ENCODE measurements around the gene KCND1.
"Not testable (repeated sequence)": the region's sequence is repeated elsewhere in the genome, so short reads cannot be mapped to it uniquely, and the experiment has no call there.

Gene KCND1
- 2.8 reads per million, percentile 9 among the genes with 10 or more reads in this experiment for total RNA-seq

DNA sequence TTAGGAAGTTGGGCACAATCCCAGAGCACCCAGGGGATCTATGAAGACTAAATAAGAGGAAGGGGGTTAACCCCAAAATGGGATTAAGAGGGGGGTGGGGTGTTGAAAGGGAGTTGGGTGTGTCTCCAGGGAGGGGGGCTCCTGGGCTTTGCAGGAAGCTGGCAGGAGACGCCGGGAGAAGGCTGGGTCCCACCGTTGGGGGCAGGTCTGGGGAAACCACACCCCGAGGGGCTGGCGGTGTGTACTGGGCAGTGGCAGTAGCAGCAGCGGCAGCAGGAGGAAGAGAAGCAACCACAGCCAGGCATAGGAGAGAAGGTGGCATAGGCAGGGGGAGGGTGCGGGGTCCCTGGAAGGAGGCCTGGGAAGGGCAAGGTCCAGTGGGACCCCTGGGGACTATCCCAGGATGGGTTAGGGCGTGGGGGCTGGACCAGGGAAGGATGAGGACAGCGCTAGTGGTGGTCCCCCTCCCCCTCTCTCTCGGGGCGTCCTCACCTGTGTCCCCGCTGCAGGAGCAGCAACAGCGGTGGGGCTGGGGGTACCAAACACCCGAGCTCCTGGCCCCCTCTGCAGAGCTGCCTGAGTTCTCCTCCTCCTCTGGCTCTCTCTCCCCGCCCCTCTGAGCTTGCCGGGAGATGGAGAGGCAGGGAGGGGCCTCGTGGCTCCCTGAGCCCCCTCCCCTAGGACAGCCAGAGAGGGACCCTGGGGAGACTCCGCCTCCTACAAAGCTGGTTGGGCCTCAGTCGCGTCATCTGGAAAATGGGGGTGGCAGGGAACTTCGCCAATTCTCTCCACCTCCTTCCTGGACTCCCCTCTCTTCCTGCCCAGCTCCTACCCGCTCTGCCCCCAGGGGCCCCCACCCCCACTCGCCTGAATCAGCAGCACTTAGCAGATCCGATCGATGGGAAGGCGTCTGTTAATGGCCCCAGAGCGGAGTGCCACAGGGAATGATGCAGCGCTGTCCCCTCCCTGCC lies at the start of gene KCND1:
Gene KCND1, minus strand, starts transcription at position 596 of the 971 bp plus-strand sequence. CDS start 1,573 bp downstream, outside the sequence.
- DNase-seq = no peak

DNA sequence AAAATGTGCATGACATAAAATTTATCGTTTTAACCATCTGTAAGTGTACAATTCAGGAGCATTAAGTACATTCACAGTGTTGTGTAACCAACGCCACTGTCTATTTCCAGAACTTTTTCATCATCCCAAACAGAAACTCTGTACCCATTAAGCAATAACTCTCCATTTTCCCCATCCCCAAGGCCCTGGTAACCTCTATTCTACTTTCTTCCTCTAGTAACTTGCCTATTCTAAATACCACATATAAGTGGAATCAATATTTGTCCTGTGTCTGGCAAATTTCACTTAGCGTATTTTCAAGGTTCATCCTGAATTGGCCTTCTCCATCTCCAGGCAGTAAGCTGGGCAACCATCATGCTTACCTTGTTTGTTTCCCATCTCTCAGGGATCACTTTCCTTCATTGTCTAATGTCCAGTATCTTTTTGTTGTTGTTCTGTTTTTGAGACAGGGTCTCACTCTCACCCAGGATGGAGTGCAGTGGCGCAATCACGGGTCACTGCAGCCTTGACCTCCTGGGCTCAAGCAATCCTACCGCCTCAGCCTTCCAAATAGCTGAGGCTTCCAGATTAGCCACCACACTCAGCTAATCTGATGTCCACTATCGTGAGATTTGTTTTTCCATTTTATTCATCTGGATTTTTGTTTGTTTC lies 48.1 kb upstream of the KCND1 start:
- no peak for DNase-seq

DNA sequence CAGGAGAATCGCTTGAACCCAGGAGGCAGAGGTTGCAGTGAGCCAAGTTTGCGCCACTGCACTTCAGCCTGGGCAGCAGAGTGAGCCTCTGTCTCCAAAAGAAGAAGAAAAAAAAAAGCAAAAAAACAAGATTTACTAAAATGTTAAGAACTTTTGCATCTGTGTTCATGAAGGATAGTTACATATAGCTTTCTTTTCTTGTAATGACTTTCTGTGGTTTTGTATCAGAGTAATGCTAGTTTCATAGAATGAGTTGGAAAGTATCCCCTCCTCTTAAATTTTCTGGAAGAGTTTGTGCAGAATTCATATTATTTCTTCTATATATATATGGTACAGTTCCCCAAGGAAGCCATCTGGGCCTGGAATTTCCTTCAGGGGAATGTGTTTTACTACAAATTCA lies 47.4 kb upstream of the KCND1 start:
- DNase-seq = no peak

DNA sequence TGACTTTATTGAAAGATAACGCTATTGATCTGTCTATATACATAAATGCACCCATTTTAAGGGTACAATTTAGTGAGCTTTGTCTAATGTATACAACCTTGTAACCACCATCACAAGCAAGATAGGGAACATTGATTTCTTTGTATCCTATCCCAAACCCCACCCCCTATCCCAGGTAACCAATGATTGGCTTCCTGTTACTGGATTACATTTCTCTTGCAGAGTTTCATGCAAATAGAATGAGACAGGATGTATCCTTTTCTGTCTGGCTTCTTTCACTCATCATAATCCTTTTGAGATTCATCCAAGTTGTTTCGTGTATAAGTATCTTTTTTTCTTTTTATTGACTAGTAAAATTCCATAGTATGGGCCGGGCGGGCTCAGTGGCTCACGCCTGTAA lies 32.1 kb upstream of the KCND1 start:
- no peak for DNase-seq

DNA sequence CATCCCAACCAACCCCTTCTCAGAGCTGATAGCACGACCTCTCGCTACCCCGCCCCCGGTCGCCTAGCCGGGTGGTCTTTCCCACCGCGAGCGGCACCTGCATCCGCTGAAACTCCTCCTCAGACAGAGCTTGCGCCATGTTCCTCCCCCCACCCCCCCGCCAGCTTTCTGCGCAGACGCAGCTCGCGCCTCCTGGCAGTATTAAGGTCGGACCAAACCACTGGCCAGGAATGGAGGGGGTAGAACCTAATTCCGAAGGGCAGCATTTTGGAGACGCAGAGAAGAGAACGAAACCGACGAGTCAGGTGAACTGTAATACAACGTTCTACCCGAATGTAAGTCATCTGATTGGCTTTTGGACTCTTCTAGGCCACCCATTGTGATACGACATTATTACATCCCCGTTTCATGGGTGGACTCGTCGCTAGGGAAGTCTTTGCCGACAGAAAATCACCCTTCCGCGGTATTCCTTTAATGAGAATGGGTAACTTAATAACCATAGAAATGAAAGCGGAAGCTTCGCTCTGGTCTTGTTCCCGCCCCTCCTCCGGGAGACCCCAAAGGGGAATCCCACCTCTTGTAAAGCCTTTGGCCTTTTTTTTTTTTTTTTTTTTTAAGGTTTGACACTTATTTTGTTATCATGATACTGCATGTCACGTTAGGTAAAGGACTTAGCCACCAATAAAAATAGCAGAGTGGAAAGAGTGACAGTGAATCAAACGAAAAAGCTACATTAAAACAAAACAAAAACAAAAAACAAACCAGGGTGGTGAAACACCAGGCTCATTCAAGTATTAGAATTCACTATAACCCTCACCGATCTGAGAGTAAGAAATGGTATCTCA lies 30.7 kb upstream of the KCND1 start, which contains the start of gene GRIPAP1:
Gene GRIPAP1, minus strand, starts transcription at position 174 of the 845 bp plus-strand sequence. Its CDS starts 35 bp downstream, at position 139.
- DNase-seq = peak; percentile 70

DNA sequence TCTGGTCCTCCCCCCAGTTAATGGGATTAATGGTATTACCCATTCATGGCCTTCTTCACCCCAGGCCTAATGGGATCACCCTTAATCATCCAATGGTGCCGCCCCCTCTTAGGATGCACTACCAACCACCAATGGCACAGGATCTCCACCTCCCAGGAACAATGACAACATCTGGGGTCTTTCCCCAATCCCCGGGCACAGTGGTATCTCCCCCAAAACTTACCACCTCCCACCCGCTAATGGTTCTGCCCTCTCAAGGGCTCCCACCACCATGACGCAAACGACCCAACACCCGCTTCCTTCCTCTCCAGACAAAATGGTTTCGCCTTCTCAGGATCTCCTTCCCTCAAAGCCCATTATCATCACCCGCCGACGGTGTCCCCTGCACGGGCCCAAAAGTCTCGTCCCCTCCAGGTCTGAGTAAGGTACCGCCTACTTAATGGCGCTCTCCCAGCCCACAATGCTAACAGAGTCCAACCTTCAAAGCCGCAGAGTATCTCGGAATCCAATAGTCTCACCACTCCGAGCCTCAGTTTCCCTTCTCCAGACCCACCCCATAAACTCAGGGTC lies 30.0 kb upstream of the KCND1 start:
- peak; percentile 52 for DNase-seq

DNA sequence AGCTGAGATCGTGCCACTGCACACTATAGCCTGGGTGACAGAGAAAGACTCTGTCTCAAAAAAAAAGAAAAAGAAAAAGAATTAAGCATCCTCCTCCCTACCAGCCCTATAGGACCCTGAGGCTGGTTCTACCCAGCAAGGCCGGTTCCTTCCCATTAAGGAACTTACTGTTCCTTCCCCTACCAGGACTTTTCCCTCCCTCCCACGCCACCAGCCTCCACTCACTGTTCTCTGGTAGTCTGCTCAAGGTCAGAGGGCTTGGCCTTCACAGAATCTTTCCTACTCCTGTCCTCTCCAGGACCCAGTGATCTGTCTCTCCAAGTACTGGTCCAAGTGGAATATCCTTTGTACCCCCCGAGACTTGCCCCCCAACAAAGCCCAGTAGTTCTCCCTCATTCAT lies 29.0 kb upstream of the KCND1 start:
- DNase-seq = no peak

DNA sequence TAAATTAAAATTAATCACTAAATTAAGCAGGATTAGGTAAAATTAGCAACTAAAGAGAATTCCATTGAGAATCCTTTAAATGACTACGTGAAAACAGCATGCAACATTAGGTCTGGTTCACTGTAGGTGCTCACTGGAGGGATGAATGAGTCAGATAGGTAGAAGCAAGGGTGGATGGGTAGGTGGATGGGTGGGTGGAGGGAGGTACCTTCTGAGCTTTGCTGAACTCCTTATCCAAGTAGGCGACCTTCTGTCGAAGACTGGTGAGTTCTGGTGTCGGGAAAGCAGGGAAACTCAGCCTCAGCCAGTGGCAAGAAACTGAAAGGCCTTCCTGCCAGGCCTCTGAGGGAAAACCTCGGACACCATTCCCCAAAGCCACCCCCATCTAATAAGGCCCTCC lies 27.4 kb upstream of the KCND1 start:
- no peak for DNase-seq

DNA sequence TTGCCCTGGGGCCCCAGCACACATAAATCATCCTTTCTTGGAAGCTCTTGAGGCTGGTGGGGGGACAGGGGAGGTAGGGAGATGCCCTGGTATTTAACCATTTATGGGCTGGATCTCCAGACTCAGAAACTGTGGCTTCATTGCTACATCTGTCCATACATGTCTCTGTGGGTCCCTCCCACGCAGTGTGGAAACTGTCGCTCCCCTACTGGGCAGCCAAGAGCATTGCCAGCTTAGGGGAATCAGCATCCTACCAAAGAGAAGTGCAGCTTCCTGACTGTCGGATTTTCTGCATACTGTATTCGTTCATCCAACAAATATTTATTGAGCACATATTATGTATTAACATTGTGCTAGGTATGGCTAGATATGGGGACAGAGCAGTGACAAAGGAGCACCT lies 26.7 kb upstream of the KCND1 start:
- DNase-seq = no peak

DNA sequence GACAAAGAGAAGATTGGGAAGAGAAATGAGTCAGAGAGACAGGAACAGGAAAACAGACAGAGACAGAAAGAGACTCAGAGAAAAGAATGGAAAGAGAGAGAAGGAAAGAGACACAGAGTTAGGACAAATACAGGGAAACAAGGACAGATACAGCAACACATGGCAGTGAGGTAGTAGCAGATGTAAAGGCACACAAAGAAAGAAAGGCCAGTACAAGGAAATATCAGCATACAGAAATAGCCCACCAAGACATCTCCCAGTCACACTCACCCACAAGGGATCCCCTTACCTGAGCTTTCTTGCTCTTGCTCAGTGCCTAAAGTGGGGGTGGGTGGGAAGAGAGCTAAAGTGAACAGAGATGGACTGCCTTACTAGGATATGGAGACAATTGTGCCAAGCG lies 26.2 kb upstream of the KCND1 start:
- DNase-seq = no peak

DNA sequence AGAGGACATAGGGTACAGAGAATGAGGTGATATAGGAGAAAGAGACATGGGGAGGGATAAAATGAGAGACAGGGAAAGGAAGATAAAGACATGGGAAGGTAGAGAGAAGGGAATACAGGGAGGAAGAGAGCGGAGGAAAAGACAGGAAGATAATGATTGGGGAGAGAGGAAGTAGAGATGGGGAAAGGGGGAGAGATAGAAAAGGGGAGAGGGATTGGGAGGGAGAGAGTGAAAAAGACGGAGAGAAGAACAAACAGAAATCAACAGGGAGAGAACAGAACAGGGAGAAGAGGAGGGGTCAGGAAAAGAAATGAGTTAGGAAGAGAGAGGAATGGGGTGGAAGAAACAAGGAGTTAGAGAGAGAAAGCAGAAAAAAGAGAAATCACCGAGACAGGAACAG lies 25.8 kb upstream of the KCND1 start:
- no peak for DNase-seq

DNA sequence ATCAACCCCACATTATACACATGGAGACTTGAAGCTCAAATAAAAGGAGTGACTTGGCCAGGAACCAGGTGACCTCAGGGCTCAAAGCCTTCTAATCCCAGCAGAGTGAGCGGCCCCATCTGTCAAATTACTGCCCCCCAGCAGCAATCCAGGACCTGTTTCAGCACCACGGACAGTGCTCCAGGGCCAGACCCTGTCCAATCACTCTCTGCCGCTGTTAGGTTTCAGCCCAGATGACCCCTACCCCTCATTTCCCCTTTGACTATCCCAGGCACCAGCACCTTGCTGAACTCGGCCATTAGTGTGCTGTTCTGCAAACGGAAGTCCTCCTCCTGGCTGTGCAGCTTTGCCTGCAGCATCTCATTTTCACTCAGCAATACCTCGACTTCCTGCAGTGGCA lies 25.3 kb upstream of the KCND1 start:
- no peak for DNase-seq

DNA sequence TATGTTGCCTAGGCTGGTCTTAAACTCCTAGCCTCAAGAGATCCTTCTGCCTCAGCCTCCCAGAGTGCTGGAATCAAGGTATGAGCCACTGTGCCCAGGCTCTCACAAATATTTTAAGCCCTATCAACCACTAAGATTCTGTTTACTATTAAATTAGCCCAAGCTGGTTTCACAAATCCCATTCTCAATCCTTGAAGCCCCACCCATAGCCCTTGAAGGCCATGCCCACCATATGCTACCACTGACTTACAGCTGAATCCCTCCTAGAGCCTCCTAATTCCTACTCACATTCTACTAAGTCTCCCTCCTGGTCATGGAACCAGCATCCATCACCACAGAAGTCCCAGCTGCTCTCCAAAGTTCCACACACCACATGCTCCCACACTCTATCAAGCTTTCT lies 20.7 kb upstream of the KCND1 start:
- no peak for DNase-seq

DNA sequence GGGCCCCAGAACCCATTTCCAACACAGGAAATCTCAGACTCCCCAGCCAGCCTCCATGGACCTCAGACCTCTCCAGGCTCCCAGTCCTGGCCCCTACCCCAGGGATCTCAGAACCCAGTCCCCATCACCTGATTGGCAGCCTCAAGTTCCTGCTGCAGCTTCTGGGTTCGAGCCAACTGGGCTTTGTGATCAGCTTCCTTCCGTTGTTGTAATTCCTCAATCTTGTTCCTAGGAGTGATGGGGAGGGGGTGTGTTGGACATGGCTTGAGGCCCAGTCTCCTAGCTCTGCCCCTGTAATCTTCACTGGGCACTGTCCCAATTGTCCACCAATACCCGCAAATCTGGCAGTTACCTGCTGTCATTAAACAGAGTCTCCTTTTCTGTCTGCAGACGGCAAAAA lies 17.8 kb upstream of the KCND1 start:
- no peak for DNase-seq

DNA sequence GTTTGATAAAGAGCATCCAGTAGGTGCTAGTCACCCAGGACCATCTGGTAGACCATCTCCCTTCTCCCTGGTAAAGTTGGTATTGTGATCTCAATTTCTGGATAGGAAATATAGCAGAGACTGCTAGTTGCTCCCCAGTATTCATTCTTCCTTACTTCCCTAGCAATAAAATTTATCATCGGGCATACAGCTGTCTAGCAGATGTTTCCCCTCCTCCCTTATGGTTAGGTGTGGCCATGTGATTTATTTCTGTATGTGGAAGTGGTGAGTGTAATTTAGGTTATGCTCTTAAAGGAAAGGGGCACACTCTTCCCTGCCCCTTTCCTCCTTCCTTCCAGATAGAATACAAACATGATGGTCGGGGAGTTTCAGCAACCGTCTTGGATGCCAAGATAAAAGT lies 12.3 kb upstream of the KCND1 start:
- no peak for DNase-seq

DNA sequence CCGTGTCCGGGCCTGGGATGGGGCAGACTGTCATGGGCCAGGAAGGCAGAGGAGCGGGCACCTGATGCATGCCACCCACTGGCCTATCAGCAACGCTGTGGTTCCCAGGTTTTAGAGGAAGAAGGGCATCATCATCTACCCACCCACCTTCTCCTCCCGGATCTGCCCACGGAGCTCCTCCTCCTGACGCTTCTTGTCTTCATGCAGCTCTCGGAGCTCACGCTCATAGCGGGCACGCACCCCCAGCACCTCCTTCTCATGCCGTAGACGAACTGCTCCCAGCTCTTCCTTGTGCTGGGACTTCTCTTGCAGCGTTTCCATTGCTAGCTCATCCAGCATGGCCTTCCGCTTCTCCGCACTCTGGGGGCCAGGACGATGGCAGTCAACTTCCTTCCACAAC lies 11.4 kb upstream of the KCND1 start:
- no peak for DNase-seq

DNA sequence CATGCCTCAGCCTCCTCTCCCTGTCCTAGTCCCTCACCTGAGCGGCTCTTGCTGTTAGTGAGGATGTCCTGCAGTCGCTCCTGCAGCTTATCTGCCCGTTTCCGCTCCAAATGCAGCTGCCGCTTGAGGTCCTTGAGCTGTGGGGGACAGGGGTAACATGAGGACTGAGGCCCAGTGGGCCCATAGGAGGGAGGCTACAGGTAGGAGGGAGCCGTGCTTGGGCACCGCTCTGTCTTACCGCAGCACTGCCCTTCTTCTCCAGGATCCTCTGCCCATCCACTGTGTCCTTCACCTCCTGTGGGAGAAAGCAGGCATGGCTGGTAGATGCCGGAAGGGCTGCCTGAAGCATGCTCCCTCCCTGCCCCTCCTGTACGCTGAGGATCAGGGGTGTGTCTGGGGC lies 9.5 kb upstream of the KCND1 start:
- no peak for DNase-seq

DNA sequence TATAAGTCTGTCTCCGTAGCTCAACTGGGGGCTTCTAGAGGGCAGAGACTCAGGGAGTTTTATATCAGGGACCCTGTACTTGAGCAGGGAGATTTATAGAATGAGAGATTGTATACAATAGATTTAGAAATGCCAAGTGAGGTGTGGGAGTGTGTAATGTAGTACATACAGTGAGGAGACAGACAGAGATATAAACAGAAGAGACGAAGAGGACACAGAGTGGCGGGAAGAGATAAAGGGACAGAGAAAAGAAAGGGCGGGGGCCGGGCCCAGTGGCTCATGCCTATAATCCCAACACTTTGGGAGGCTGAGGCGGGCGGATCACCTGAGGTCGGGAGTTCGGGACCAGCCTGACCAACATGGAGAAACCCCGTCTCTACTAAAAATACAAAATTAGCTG lies 8.7 kb upstream of the KCND1 start:
- DNase-seq = not testable (repeated sequence)

DNA sequence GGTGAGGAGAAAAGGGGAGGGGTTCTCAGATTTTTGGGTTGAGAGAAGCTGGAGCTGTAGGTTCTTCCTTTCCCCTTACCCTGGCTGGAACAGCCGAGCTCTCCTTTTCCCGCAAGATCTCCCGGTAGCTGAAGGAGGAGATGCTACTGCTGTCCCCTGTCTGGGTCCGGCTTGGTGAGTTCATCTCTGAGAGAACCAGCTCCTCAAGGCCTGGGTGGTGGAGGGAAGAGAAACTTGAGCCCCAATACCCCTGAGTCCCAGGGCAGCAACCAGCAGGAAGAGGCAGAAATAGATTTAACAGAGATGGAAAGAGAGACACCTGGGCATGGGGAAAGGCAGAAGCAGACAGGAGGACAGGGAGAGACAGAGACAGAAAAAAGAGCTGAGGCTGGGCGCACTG lies 6.6 kb upstream of the KCND1 start:
- DNase-seq = no peak

DNA sequence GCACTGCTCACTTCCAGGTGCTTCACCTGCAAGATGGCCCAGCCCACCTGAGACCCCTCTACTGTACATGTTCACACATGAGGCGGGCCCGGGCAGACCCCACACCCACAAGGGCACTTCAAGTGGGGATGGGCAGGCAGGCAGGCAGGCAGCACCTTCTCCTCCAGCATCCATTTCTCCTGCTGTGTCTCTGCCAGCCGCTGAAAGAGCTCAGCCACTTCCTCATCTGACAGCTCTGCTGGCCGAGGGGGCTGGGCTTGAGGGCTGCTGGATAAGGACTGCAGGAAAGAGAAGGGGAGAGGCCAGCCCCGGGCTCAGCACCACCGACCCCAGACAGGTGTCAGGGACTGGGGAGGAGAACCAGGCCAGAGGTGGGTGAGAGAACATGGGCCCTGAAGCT lies 4.4 kb upstream of the KCND1 start:
- no peak for DNase-seq

DNA sequence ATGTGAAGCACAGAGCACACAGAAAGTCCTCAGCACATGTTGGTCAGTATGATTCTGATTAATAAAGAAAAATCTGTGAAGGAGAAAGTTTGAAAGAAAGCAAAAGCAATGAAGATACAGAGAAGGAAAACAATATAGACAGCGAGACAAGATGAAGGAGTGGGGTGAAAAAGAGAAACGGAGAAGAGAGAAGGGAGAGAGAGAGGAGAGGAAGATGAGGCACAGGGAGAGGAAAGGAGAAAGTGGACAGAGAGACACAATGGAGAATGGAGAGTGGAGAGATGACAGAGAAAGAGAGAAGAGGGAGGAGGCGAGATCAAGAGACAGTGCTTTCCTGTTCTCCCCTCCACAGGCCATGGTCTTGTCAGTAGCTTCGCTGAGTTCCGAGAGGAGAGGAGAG lies 3.9 kb upstream of the KCND1 start:
- no peak for DNase-seq

DNA sequence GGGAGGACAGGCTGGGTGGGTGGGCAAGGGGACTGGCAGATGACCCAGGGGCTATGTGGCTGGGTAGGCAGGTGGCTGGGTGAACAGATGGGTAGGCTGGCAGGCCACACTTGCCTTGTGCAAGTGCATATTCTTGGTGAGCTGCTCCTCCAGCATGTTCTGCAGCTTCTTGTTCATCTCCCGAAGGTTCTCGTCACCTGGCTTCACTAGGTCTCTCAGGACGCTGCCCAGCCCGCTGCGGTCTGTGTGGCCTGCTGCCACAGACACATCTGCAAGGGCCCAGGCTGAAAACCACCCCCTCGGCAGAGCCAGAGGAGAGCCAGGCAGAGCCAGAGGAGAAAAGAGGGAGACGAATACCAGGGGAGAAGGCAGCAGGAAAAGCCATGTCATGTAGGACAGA lies 3.4 kb upstream of the KCND1 start:
- no peak for DNase-seq

DNA sequence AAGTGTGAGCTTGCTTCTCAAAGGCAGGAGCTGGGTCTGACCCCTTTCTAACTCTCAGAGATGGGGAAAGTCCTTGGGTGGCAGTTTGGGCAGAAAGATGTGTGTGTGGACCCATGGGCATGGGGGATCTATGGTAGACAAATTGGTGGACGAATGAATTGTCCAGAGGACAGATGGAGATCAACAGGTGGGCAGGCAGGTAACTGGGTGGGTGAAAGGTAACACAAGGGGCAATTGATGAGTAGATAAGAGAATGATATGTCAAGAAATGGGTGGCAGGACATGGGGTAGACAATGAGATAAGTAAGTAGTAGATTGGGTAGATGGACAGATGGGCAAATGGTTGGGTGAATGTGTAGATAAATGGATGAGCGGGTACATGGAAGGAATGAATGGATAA lies 2.9 kb upstream of the KCND1 start:
- no peak for DNase-seq
